ENCODE results near the gene SLC41A3.

- TF ChIP-seq POLR2A (IDR thresholded peaks at IDR 0.05): no peak
- TF ChIP-seq CTCF (IDR thresholded peaks at IDR 0.05): no peak
These were observed 48.4 kb downstream of the SLC41A3 start for GRCh38 chr3:126035362-126036050.

All from heart left ventricle (tissue), 13 donors.